Adrenal gland (tissue), 12 donors: Measurements from ENCODE around the gene TBC1D7. TPM values are rescaled to one million over a fixed set of nuclear protein-coding genes. Genes with fewer than 3 reads are reported as not detected.
A peak's percentile ranks its signal among the peaks of the same experiment; 100 is the strongest.

Experiments used
- DNase-seq, 7 donors: peaks; one replicate each; pipeline ENCODE4 v3.0.0-alpha.2; 2019 to 2020
- H3K27ac ChIP-seq, 5 donors: fragments of 200-600 bp; sonication (generic) in 4 of 5; 1 replicate in 3 of 5; 2 replicates in 2 of 5; pipeline versions ENCODE4 v1.5.1 to v1.8.0; 2016 to 2020; ENCODE audit warnings: mild to moderate bottlenecking in 1 of 5
- H3K27me3 ChIP-seq: fragments of 200-600 bp; 2 replicates; pipeline ENCODE4 v1.8.0; 2021
- H3K36me3 ChIP-seq, 2 donors: fragments of 200-600 bp; replicated peaks in 1 of 2; 1 replicate in 1 of 2; 2 replicates in 1 of 2; pipeline versions ENCODE4 v1.5.1 to v1.8.0; 2018 to 2022
- H3K4me1 ChIP-seq, 2 donors: fragments of 200-600 bp; replicated peaks in 1 of 2; 1 replicate in 1 of 2; 2 replicates in 1 of 2; pipeline versions ENCODE4 v1.5.1 to v1.8.0; 2018 to 2021
- H3K4me3 ChIP-seq, 4 donors: fragments of 200-600 bp; sonication (generic) in 3 of 4; one replicate each; pipeline ENCODE4 v1.5.1; 2016 to 2018
- H3K9me3 ChIP-seq, 3 donors: fragments of 200-600 bp; sonication (generic) in 1 of 3; replicated peaks in 1 of 3; 1 replicate in 2 of 3; 2 replicates in 1 of 3; pipeline versions ENCODE4 v1.5.1 to v1.8.0; 2016 to 2021
- POLR2A ChIP-seq, 2 donors: fragments of 450-650 bp; IDR thresholded peaks; one replicate each; pipeline ENCODE4 v1.6.1; 2017; ENCODE audit warnings: antibody characterized with exemption in 2 of 2, mild to moderate bottlenecking in 2 of 2, moderate library complexity in 1 of 2
- WGBS, 4 donors: extraction: QIAGEN DNeasy Blood & Tissue Kit in 2 of 4; methylation state at CpG; one replicate each; pipeline versions ENCODE4 v1.1.5 to v1.1.7; 2013 to 2017; 5-methylcytosine and 5-hydroxymethylcytosine counted together
- intact Hi-C, 2 donors: fragments of 100-400 bp; cut with DNase I; formaldehyde crosslinking; loops; one replicate each; pipeline versions ENCODE4 v1.14.1 to v1.15.0; 2022 to 2023
- polyA plus RNA-seq, 3 donors: library from polyadenylated mRNA; stranded (reverse); fragments of 200-250 nt in 2 of 3; fragments of 350-450 nt in 1 of 3; fragmentation: Illumina TruSeq in 1 of 3; extraction: RNeasy Lipid Tissue Mini Kit (QIAGEN cat#74804) in 1 of 3; gene quantifications; one replicate each; pipeline ENCODE4 v1.2.3, GENCODE V29; 2013 to 2014
- total RNA-seq, 9 donors: library from RNA; depleted of rRNA in 4 of 9; stranded (reverse); fragments of >200 nt in 4 of 9; fragments of 120-200 nt in 1 of 9; fragmentation: NEBNext Ultra II Directional in 1 of 9; extraction: Animal tissue kit (Norgen Biotek cat#: 25700) in 1 of 9; gene quantifications; one replicate each; pipeline versions ENCODE4 v1.1.0 to v1.2.4, GENCODE V29; 2013 to 2023
- TF ChIP-seq, protein P1 (sequence below), 6 experiments: fragments of 450-650 bp in 4 of 6; fragments of 200-600 bp in 2 of 6; sonication (generic) in 1 of 6; IDR thresholded peaks; 1 replicate in 5 of 6; 2 replicates in 1 of 6; pipeline versions ENCODE4 v1.5.1 to v1.8.0; 2016 to 2021; ENCODE audit warnings: antibody characterized with exemption in 6 of 6, mild to moderate bottlenecking in 2 of 6, moderate library complexity in 1 of 6
- donor health status: healthy with polysubstance abuse.
- donor health status: Bipolar disorder and iron deficiency.
- donor health status: DM: yes; HTN: yes; CAD: no.
- donor health status: DM: no; HTN: no; CAD: no.
- donor health status: DM: no; HTN: no; CAD: no.
- donor health status: DM: yes; HTN: yes; CAD: no.

The TBC1D7 gene
- total and polyA plus RNA-seq, 12 donors = 8.0 to 23.0 (median 12.4) TPM

DNA sequence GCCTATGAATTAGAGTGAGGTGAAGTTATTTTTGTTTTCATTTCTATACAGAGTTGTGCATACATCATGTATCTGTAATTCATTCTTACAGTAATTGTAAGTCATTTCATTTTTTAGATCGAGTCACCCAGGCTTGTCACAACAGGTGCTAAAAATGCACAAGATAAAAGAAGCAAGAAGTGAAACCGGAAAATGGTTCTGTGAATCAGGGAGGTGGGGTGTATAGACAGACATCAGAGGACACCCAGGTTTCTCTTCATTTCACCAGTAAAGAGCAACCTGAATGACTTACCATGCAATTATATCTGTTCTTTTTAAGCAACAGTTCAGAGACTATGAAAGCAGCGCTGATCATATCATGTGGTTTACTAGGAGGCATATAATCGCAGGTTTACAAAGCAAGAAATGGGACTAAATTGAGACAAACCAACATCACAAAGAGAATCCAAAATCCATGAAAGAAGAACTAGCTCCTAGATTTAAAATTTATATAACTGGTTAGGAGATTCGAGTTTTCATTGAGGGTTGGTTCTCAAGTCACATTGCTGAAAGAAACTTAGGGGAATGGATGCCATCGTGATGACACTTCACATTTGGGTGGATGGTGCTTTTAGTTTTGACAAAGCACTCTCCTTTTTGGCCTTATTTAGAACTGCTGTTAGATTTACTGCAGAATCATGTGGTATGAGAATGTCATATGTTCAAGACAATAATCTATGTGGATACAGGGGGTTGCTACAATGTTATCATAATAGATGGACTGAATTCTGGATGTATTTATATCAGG, 27.9 kb upstream of the TBC1D7 start:
- H3K36me3 ChIP-seq = no peaks in the 10 kb centered on the region
- no peaks in the 10 kb centered on the region for H3K9me3 ChIP-seq
- H3K27ac ChIP-seq = no peak overlapping the region
- intact Hi-C loops = loop anchor here in 1 of 2 donors (10.0 kb wide), 1 partner anchor 119 kb away; no protein-coding TSS in a partner anchor
- H3K4me1 ChIP-seq = no peaks in the 10 kb centered on the region
- no peak for DNase-seq
- WGBS, 4 donors = 75 to 85% (median 78%) methylated on average over 6 of the region's 6 CpGs
- no peak for TF ChIP-seq POLR2A (IDR thresholded peaks at IDR 0.05)
- TF ChIP-seq, protein P1, sequence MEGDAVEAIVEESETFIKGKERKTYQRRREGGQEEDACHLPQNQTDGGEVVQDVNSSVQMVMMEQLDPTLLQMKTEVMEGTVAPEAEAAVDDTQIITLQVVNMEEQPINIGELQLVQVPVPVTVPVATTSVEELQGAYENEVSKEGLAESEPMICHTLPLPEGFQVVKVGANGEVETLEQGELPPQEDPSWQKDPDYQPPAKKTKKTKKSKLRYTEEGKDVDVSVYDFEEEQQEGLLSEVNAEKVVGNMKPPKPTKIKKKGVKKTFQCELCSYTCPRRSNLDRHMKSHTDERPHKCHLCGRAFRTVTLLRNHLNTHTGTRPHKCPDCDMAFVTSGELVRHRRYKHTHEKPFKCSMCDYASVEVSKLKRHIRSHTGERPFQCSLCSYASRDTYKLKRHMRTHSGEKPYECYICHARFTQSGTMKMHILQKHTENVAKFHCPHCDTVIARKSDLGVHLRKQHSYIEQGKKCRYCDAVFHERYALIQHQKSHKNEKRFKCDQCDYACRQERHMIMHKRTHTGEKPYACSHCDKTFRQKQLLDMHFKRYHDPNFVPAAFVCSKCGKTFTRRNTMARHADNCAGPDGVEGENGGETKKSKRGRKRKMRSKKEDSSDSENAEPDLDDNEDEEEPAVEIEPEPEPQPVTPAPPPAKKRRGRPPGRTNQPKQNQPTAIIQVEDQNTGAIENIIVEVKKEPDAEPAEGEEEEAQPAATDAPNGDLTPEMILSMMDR (IDR thresholded peaks at IDR 0.05) = no peak
- H3K4me3 ChIP-seq = no peak overlapping the region
- H3K27me3 ChIP-seq = no peaks in the 10 kb centered on the region

DNA sequence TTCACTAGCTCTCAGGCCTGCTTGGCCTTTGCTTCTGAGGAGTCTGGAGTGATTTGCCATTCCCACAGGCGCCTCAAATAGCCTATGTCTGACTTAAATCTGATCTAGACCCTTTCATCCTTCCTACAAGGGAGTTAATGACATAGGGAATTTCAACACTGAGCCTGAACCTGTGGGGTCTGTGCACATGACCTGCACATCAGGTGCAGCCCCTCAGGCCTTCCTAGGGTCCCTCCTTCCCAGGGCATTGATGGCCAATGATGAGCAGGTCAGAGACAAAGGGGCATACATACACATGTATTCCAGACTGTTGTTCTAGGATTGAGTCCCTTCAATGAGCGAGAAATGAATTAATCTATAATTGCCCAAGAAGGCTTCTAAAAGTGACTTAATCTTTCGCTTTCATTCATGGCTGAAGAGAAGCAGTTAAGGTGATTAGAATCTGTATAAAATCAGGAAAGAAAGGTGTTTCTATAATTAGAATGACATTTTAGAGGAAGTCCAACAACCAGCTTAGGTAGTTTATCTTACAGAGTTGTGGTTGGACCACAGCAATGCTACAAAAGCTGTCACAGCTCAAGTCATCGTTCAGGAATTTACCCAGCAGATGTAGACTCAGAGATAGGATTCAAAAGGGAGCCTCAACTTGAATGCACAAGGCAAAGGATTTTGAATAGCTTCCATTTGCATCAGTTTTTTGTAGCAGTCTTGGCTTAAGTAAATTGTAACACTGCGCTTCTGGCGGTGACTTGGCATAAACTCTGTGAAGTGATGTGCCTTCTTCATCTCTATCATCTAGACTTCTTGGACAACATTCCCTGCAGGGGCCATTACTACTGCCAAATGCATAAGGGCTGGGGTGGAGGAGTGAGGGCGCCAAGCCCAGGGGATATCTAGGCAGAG, 27.0 kb upstream of the TBC1D7 start:
- Histone ChIP-seq H3K4me1 (no peaks in the 10 kb centered on the region), H3K27ac (peak overlapping the region in 1 of 5 donors; percentile 31), H3K27me3 (no peaks in the 10 kb centered on the region), H3K36me3 (no peaks in the 10 kb centered on the region), H3K4me3 (no peak overlapping the region), H3K9me3 (no peaks in the 10 kb centered on the region)
- intact Hi-C loops = loop anchor here in 1 of 2 donors (10.0 kb wide), 1 partner anchor 120 kb away; no protein-coding TSS in a partner anchor
- TF ChIP-seq, protein P1 (IDR thresholded peaks at IDR 0.05) = no peak
- TF ChIP-seq POLR2A (IDR thresholded peaks at IDR 0.05) = no peak
- WGBS, 4 donors = 82 to 85% (median 82%) methylated on average over 7 of the region's 7 CpGs
- DNase-seq = no peak

DNA sequence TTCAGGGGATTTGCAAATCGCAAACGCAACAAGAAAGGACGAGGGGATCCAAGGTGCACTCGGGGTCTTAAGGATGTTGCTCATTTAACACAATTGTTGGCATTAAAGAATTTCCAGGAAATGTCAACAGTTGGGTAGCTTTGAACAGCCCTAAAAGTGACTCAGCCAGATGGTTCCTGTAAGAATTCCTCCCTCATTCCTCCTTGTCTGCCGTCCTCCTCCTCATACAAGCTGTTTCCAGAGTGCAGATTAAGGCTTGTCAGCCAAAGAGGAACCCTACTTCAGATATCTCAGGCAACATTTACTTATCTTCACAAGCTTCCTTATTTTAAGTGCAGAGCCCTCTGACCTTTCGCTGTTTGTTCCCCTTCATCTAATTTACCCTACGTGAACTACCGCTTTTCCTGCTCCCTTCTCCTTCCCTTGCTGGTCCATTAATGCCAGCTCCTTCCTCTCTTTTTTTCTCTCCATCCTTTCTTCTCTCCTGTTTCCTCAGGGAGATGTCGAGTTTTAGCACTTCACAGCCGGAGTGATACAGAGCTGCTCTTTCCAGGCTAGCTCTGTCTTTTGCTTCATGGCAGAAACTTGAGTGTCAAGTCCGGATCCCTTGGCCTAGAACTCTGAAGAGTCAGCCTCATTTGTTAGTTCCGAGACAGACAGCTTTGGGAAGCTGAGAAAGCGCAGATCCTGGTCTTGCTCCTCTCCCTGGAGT, 26.1 kb upstream of the TBC1D7 start:
- DNase-seq = no peak
- H3K27me3 ChIP-seq = no peaks in the 10 kb centered on the region
- TF ChIP-seq, protein P1 (IDR thresholded peaks at IDR 0.05) = no peak
- no peaks in the 10 kb centered on the region for H3K9me3 ChIP-seq
- no peaks in the 10 kb centered on the region for H3K36me3 ChIP-seq
- H3K4me3 ChIP-seq = no peak overlapping the region
- 62 to 79% (median 71%) methylated on average over 13 of the region's 13 CpGs for WGBS, 4 donors
- peak overlapping the region in 1 of 5 donors; percentile 31 for H3K27ac ChIP-seq
- intact Hi-C loops = loop anchor here in 1 of 2 donors (10.0 kb wide), 1 partner anchor 120 kb away; no protein-coding TSS in a partner anchor
- no peaks in the 10 kb centered on the region for H3K4me1 ChIP-seq
